ENCODE measurements around the gene XCR1.

Gene XCR1

DNA sequence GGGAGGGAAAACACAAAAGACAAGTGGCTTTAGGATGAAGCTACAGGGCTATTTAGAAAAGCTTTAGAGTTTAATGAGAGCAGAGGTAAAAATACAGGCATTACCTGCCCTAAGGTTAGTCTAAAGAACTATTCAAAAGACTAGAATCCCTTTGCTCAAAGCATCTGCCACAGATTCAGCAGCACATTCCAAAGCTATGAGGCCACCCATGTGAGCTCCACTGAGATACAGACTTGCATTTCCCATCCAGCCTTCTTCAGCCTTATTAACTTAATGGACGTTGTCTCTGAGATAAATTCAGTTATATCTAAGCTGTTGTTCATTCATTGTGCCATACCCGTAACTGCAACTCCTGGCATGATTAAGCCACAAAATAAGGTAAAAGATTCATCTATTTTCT lies 58.6 kb downstream of the XCR1 start:
- TF ChIP-seq, protein P1, sequence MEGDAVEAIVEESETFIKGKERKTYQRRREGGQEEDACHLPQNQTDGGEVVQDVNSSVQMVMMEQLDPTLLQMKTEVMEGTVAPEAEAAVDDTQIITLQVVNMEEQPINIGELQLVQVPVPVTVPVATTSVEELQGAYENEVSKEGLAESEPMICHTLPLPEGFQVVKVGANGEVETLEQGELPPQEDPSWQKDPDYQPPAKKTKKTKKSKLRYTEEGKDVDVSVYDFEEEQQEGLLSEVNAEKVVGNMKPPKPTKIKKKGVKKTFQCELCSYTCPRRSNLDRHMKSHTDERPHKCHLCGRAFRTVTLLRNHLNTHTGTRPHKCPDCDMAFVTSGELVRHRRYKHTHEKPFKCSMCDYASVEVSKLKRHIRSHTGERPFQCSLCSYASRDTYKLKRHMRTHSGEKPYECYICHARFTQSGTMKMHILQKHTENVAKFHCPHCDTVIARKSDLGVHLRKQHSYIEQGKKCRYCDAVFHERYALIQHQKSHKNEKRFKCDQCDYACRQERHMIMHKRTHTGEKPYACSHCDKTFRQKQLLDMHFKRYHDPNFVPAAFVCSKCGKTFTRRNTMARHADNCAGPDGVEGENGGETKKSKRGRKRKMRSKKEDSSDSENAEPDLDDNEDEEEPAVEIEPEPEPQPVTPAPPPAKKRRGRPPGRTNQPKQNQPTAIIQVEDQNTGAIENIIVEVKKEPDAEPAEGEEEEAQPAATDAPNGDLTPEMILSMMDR (IDR thresholded peaks at IDR 0.05; ENCODE audit: insufficient read depth, low read depth, low read length, missing control alignments) = no peak
- no peak for DNase-seq (ENCODE audit: low read depth)
- H3K4me3 ChIP-seq (ENCODE audit: low read depth, low read length) = no peak overlapping the region

DNA sequence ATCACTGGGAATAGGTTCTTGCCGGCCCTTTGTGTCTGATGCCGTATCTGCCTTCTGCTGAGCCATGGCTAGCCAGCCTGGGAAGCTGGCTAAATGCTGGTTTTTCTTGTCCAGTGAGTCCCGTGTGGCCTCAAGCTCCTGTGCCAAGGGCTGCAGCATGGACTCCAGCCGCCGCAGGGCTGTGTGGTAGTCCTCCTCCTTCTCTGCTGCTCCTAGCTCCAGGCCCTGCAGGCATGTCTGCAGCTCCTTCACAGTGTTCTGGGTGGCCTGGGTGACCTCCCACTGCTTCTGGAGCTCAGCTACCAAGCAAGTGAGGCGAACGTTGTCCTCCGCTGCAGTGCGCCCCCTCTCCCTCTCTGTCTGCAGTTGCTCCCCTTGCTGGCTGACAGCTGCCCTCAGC lies 59.1 kb downstream of the XCR1 start:
- H3K4me3 ChIP-seq (ENCODE audit: low read depth, low read length) = no peak overlapping the region
- TF ChIP-seq, protein P1 (IDR thresholded peaks at IDR 0.05; ENCODE audit: insufficient read depth, low read depth, low read length, missing control alignments) = no peak
- no peak for DNase-seq (ENCODE audit: low read depth)

DNA sequence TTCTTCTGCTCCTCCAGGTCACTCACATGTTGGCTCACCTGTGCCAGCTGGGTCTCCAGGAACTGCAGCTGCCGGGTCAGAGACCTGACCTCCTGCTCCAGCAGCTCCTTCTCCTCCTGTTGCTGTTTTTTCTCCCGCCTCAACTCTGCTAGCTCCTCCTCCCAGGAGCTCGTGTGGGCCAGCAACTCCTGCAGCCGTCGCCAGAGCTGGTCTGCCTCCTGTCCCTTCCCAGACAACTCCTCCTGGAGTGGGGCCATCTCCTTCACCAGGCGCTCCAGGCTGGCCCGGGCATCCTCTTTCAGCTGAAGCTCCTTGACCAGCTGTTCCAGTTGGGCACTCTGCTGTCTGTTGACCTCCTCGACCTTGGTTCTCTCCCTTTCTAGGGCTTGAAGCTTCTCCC lies 59.6 kb downstream of the XCR1 start:
- TF ChIP-seq, protein P1 (IDR thresholded peaks at IDR 0.05; ENCODE audit: insufficient read depth, low read depth, low read length, missing control alignments) = no peak
- DNase-seq (ENCODE audit: low read depth) = no peak
- H3K4me3 ChIP-seq (ENCODE audit: low read depth, low read length) = no peak overlapping the region
